ENCODE data around the gene GABPB1.

Gene GABPB1

DNA sequence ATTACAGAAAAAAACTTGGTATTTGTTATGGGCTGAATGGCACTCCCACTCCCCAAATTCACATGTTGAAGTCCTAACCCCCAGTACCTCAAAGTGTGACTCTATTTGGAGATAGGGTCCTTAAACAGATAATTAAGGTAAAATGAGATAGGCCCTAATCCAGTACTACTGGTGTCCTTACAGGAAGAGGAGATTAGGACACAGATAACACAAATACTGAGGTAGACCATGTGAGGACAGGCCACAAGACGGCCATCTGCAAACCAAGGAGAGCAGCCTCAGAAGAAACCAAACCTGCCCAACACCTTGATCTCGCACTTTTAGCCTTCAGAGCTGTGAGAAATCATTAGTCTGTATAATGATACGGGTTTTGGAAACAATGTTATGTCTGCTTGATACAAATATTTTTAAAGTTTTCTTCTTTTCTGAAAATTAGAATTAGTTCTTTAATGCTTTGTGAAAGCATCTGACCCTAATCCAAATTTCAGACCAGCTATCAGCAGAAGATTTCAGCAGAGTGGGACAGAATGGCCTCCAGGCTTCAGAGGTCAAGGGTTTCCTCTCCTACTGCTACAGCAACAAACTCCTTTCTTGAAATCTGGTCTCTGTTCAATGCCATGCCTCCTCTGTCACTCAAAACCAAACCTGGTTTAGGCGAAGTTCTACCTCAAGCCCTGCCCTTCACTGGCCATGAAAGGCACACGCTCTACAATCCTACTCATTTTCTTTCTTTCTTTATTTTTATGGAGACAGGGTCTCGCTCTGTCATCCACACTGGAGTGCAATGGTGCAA is 67.5 kb downstream of the GABPB1 start:
- no peak for DNase-seq (ENCODE audit: low read depth)
- H3K4me3 ChIP-seq (ENCODE audit: control insufficient read depth, low read depth, low read length): no peak overlapping the region
- TF ChIP-seq, protein P1, sequence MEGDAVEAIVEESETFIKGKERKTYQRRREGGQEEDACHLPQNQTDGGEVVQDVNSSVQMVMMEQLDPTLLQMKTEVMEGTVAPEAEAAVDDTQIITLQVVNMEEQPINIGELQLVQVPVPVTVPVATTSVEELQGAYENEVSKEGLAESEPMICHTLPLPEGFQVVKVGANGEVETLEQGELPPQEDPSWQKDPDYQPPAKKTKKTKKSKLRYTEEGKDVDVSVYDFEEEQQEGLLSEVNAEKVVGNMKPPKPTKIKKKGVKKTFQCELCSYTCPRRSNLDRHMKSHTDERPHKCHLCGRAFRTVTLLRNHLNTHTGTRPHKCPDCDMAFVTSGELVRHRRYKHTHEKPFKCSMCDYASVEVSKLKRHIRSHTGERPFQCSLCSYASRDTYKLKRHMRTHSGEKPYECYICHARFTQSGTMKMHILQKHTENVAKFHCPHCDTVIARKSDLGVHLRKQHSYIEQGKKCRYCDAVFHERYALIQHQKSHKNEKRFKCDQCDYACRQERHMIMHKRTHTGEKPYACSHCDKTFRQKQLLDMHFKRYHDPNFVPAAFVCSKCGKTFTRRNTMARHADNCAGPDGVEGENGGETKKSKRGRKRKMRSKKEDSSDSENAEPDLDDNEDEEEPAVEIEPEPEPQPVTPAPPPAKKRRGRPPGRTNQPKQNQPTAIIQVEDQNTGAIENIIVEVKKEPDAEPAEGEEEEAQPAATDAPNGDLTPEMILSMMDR (IDR thresholded peaks at IDR 0.05; ENCODE audit: control insufficient read depth, insufficient read depth, low read depth, low read length, missing control alignments): no peak

DNA sequence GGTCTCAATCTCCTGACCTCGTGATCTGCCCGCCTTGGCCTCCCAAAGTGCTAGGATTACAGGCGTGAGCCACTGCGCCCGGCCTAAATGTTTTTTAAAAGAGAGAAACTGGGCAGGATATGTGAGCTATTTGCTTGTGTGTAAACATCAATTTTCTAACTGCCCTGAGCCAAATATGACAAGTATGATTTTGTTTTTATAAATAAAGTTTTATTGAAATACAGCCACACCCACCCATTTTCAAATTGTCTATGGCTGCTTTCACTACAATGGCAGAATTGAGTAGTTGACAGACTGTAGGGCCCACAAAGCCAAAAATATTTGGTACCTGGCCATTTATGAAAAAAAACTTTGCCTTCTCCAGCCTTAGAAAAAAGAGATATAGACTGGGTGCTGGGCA is 73.6 kb downstream of the GABPB1 start:
- no peak for DNase-seq (ENCODE audit: low read depth)

DNA sequence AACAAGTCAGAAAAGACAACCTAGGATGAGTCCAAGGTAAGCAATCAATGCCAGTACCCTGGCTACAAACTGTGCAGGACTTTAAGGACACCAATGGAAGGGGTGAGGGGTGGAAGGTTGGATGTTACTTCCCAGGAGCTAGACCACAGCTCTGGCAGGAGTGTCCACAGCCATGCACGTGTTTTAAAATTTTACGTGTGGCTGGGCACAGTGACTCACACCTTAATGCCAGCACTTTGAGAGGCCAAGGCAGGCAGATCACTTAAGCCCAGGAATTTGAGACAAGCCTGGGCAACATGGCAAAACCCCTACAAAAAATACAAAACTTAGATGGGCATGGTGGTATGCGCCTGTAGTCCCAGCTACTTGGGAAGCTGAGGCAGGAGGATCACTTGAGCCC is 74.7 kb downstream of the GABPB1 start:
- DNase-seq (ENCODE audit: low read depth): no peak

More for the DNA sequence above, 73.6 kb downstream of the GABPB1 start:
- TF ChIP-seq, protein P1 (IDR thresholded peaks at IDR 0.05; ENCODE audit: control insufficient read depth, insufficient read depth, low read depth, low read length, missing control alignments): no peak
- no peak overlapping the region for H3K4me3 ChIP-seq (ENCODE audit: control insufficient read depth, low read depth, low read length)

DNA sequence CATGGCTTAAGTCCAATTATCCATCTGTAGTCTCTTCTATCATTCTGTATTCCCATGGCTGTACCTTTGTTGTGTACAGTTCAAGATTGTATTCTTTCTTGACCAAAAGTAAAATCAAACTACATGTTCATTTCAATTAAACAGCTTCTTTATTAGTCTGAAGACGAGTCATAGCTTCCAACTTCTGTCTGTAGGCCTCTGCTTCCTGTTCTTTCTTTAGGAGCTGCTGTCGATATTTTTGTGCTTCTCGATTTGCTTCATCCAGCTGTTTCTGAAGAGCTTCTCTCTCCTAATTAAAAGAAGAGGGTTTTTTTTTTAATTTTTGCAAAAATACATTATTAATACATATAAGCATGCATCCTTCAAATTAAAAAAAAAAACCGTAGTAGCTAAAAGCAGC is 76.5 kb downstream of the GABPB1 start:
- TF ChIP-seq, protein P1 (IDR thresholded peaks at IDR 0.05; ENCODE audit: control insufficient read depth, insufficient read depth, low read depth, low read length, missing control alignments): no peak
- DNase-seq (ENCODE audit: low read depth): no peak

More for the DNA sequence above, 74.7 kb downstream of the GABPB1 start:
- no peak overlapping the region for H3K4me3 ChIP-seq (ENCODE audit: control insufficient read depth, low read depth, low read length)
- TF ChIP-seq, protein P1 (IDR thresholded peaks at IDR 0.05; ENCODE audit: control insufficient read depth, insufficient read depth, low read depth, low read length, missing control alignments): no peak

DNA sequence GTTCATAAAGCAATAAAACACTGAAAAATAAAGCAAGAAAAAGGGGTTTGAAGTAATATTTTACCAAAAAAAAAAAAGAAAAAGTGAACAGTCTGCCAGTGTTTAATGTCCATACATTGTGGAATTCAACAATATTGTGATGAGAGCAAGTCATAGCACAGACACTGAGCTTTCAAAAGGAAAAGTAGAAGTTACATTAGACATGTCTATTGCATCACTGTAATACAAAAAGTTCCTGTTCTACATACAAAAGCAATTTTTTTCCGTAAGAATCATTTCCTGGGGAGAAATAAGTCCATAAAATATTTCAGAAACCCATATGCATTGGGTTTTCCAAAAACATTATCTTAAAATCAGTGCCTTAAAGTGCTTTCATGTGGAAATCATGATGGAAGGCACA is 77.6 kb downstream of the GABPB1 start:
- H3K4me3 ChIP-seq (ENCODE audit: control insufficient read depth, low read depth, low read length): no peak overlapping the region
- DNase-seq (ENCODE audit: low read depth): no peak
- TF ChIP-seq, protein P1 (IDR thresholded peaks at IDR 0.05; ENCODE audit: control insufficient read depth, insufficient read depth, low read depth, low read length, missing control alignments): no peak

More for the DNA sequence above, 76.5 kb downstream of the GABPB1 start:
- H3K4me3 ChIP-seq (ENCODE audit: control insufficient read depth, low read depth, low read length): no peak overlapping the region

DNA sequence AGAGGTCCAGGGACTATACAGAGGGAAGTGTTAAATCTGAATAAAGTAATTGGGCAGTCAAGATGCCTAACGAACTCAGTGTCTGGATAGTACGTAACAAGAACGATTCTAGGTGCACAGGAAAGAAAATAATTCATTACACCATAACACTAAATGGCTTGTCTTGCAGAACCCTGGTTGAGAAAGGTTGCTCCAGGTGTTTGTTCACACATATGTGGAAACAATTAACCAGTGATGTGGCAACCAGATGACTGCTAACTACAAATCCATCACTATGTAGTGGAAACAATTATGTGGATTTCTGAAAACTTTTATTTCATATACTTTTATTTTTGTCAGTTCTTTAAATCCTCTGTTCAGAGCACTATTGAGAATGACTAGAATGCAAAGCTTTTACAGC is 79.1 kb downstream of the GABPB1 start:
- TF ChIP-seq, protein P1 (IDR thresholded peaks at IDR 0.05; ENCODE audit: control insufficient read depth, insufficient read depth, low read depth, low read length, missing control alignments): no peak
- DNase-seq (ENCODE audit: low read depth): no peak
- H3K4me3 ChIP-seq (ENCODE audit: control insufficient read depth, low read depth, low read length): no peak overlapping the region
